Measurements from ENCODE around the gene DACH1. TPM values are rescaled to one million over a fixed set of nuclear protein-coding genes. Genes with fewer than 3 reads are reported as not detected.

The DACH1 gene
- total and polyA plus RNA-seq, 2 of the 13 experiments (the other 11 are each of a cell fraction or from before 2014, with no cell fraction given), result not detected

DNA sequence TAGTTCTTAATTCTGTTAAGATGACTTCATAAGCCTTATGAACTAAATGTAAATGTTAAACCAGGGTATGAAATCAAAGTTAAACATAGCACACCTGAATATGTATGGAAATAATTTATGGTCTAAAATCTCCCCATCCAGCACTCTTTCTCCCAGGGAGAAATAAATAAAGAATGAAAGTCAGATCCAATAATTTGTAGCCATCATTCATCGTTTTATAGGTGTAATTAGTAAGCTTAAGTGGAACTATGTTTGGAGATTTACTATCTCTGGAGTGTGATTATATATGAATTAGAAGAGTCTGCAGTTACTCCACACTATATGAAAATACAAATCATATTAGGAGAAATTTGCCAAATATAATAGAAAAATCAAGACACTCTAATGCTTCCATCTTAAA is 405.1 kb downstream of the DACH1 start:
- H2AFZ ChIP-seq (ENCODE audit: low read length), result no peak overlapping the region
- POLR2A ChIA-PET, result no interaction called here
- no peak for ATAC-seq
- no peaks in the 10 kb centered on the region for H3K4me1 ChIP-seq (ENCODE audit: insufficient read depth, low read length)
- H4K20me1 ChIP-seq (ENCODE audit: insufficient read depth, low read length), result no peaks in the 10 kb centered on the region
- no peaks in the 10 kb centered on the region for H3K9me3 ChIP-seq (ENCODE audit: low read length)
- WGBS (ENCODE audit: low lambda C conversion rate), result 0% methylated on average over 1 of the region's 1 CpG
- TF ChIP-seq ZNF547 (CRISPR knock-in tag; IDR thresholded peaks at IDR 0.05) (no peak), FOSL2 (CRISPR knock-in tag; IDR thresholded peaks at IDR 0.05) (no peak), BHLHE40 (IDR thresholded peaks at IDR 0.05; ENCODE audit: low read length) (no peak), POLR2A (IDR thresholded peaks at IDR 0.05; ENCODE audit: insufficient read depth in 1 of 2, low read depth in 2 of 2, low read length in 2 of 2) (no peak), RNF2 (conservative IDR thresholded peaks at IDR 0.05; ENCODE audit: low read depth) (no peak), RXRB (CRISPR knock-in tag; IDR thresholded peaks at IDR 0.05; ENCODE audit: borderline replicate concordance) (no peak), ZNF589 (CRISPR knock-in tag; conservative IDR thresholded peaks at IDR 0.05) (no peak), RCOR2 (CRISPR knock-in tag; IDR thresholded peaks at IDR 0.05) (no peak), ZNF678 (CRISPR knock-in tag; IDR thresholded peaks at IDR 0.05) (no peak), ZSCAN25 (CRISPR knock-in tag; IDR thresholded peaks at IDR 0.05) (no peak), IRF2 (CRISPR knock-in tag; IDR thresholded peaks at IDR 0.05) (no peak), FOSL1 (CRISPR knock-in tag; IDR thresholded peaks at IDR 0.05; ENCODE audit: borderline replicate concordance) (no peak)
- TF ChIP-seq, protein P1, sequence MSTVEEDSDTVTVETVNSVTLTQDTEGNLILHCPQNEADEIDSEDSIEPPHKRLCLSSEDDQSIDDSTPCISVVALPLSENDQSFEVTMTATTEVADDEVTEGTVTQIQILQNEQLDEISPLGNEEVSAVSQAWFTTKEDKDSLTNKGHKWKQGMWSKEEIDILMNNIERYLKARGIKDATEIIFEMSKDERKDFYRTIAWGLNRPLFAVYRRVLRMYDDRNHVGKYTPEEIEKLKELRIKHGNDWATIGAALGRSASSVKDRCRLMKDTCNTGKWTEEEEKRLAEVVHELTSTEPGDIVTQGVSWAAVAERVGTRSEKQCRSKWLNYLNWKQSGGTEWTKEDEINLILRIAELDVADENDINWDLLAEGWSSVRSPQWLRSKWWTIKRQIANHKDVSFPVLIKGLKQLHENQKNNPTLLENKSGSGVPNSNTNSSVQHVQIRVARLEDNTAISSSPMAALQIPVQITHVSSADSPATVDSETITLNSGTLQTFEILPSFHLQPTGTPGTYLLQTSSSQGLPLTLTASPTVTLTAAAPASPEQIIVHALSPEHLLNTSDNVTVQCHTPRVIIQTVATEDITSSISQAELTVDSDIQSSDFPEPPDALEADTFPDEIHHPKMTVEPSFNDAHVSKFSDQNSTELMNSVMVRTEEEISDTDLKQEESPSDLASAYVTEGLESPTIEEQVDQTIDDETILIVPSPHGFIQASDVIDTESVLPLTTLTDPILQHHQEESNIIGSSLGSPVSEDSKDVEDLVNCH (CRISPR knock-in tag; IDR thresholded peaks at IDR 0.05), result no peak
- DNase-seq (ENCODE audit: low spot score), result no peak
- no peaks in the 10 kb centered on the region for H3K36me3 ChIP-seq (replicated peaks in 1 of 2; ENCODE audit: control insufficient read depth in 1 of 2, insufficient read depth in 2 of 2, low read length in 2 of 2)
- no peak overlapping the region for H3K9ac ChIP-seq (ENCODE audit: insufficient read depth, low read depth, low read length)
- no peaks in the 10 kb centered on the region for H3K79me2 ChIP-seq (ENCODE audit: insufficient read depth, low read length)
- in situ Hi-C loops (cut with HindIII; ENCODE audit: extremely low pct_ligation_motif_present, low pct_unique_long_range_greater_than_20kb) (no loop called here), intact Hi-C loops (cut with micrococcal nuclease; ENCODE audit: unreplicated experiment) (no loop called here)
- H3K4me3 ChIP-seq (replicated peaks in 1 of 3; ENCODE audit: insufficient read depth in 1 of 3, low read depth in 2 of 3, low read length in 3 of 3), result no peak overlapping the region
- no TSS peak for BruUV-seq (replicated peaks)
- FAIRE-seq, result no peak
- no peak overlapping the region for H3K27ac ChIP-seq (ENCODE audit: extremely low read length, insufficient read depth, low read length)
- no peak overlapping the region for H3K4me2 ChIP-seq (ENCODE audit: low read depth, low read length)
- CTCF ChIA-PET (ENCODE audit: low intra/inter-chr PET ratio, low total read pairs), result no interaction called here
- H3K27me3 ChIP-seq (ENCODE audit: control insufficient read depth in 1 of 2, insufficient read depth in 2 of 2, low read length in 2 of 2), result no peaks in the 10 kb centered on the region

All from HepG2 (cell line).